GM18951 (cell line): Measurements from ENCODE around the gene ARHGAP15.

Source experiments
- POLR2A ChIP-seq: IDR thresholded peaks from 4 replicates; pipeline ENCODE4 v1.6.1; 2011; ENCODE audit warnings: mild to moderate bottlenecking; ENCODE audit not compliant: insufficient read length, insufficient read depth; ENCODE audit errors: extremely low read depth
- in situ Hi-C: fragments of 300-500 bp; cut with MboI; formaldehyde crosslinking; loops from one replicate; pipeline ENCODE4 v1.12.0; 2022; ENCODE audit warnings: low sequenced_read_pairs, mixed read lengths, inconsistent platforms; ENCODE audit not compliant: unreplicated experiment

Gene ARHGAP15

DNA sequence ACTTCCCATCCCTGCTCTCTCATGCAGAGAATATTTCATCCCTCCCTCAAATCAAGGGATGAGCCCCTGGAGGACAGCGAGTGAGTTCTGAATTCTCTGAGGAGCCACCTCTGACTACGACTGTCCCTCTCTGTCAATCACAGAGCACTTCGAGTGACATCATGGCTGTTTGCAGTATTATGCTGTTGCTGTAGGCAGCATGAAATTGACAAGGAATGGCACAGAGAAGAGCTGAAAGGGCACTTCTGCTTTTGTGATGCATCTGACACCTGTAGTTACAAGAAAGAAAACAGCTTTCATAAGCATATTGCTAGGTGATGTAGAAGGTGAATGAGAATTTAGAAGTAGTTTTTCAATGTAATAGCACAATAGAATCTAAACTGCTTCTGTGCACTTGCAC lies 166.9 kb downstream of the ARHGAP15 start:
- no peak for TF ChIP-seq POLR2A
- in situ Hi-C loops = no loop called here

GRCh38 chr2:143297182-143297581 lies 168.0 kb downstream of the ARHGAP15 start:
- in situ Hi-C loops = no loop called here
- no peak for TF ChIP-seq POLR2A

DNA sequence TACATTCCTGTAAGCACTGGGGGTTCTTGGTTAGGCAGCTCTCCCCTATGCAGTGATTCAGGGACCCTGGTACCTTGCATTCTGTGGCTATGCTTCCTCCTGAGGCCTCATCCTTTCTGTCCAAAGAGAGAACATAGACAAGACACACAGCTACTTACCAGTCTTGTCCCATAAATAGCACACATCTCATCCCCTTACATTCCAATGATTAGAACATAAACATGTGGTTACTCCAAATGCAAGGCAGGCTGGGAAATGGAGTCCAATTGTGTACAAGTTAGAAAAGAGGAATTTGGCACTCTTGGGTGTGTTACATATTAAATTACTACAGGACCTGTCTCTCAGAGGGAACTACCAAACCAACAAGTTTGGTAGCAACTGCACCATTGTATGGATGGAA lies 171.3 kb downstream of the ARHGAP15 start:
- TF ChIP-seq POLR2A = no peak
- in situ Hi-C loops = no loop called here

GRCh38 chr2:143311426-143311825 lies 182.2 kb downstream of the ARHGAP15 start:
- in situ Hi-C loops = no loop called here
- TF ChIP-seq POLR2A = no peak

DNA sequence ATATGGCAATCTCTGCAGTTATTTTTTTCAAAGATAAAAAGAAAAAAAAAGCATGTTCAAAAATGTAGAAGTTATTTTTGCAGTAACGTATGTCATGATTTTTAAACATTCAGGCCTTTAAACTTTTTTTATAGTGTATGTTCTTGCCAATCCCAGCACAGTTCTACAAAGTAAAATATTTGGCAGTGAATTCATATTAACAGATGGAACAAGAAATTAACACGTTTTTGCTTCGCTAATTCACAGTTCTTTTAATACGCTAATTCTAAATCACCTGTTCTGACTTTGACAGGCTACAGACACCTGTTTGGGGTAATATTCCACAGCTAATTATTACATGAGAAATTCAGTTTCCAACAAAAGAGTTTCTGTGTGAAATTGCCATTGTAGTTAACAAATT lies 183.2 kb downstream of the ARHGAP15 start:
- in situ Hi-C loops = no loop called here
- no peak for TF ChIP-seq POLR2A

- in situ Hi-C loops = no loop called here
- TF ChIP-seq POLR2A = no peak
These were observed 184.6 kb downstream of the ARHGAP15 start for GRCh38 chr2:143313861-143314260.

- in situ Hi-C loops = no loop called here
- TF ChIP-seq POLR2A = no peak
These were observed 192.8 kb downstream of the ARHGAP15 start for GRCh38 chr2:143321994-143322393.

- in situ Hi-C loops = no loop called here
- no peak for TF ChIP-seq POLR2A
These were observed 200.1 kb downstream of the ARHGAP15 start for GRCh38 chr2:143329288-143329687.

GRCh38 chr2:143333168-143333791 lies 204.1 kb downstream of the ARHGAP15 start:
- no peak for TF ChIP-seq POLR2A
- in situ Hi-C loops = no loop called here

DNA sequence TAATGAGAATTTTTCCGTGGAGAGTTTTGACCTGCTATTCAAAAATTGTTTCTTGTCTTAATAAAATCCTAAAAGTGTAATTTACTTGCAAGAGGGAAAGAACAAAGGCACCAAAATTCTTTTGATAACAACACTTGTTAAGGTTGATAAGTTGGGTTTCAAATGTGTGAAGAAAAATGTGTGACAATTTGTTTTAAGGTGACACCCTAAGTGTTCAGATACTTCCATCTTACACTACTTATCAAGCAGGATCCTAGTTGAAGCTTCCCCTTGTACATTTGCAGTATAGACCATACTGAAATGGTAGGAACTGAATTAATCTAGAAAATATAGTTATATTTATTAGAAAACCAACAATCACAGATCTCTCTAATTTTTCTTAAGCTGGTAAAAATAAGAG lies 204.6 kb downstream of the ARHGAP15 start:
- in situ Hi-C loops = no loop called here

DNA sequence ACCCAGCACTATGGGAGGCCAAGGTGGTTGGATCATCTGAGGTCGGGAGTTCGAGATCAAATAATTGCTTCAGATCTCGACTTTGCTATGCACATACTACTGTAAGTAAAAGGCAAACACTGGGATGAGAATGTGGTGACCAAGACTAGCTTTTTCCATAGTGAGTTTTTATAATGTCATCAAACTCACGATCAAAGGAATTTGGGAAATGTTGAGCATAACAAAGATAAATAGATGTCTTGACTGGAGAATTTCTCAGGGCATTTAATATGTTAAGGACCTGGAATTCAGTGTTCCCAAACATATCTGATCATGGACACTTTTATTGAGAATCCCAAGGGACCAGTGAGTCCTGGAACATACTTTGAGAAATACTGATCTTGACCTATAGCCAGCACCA lies 205.6 kb downstream of the ARHGAP15 start:
- in situ Hi-C loops = no loop called here
- TF ChIP-seq POLR2A = no peak

More for the DNA sequence above, 204.6 kb downstream of the ARHGAP15 start:
- no peak for TF ChIP-seq POLR2A

DNA sequence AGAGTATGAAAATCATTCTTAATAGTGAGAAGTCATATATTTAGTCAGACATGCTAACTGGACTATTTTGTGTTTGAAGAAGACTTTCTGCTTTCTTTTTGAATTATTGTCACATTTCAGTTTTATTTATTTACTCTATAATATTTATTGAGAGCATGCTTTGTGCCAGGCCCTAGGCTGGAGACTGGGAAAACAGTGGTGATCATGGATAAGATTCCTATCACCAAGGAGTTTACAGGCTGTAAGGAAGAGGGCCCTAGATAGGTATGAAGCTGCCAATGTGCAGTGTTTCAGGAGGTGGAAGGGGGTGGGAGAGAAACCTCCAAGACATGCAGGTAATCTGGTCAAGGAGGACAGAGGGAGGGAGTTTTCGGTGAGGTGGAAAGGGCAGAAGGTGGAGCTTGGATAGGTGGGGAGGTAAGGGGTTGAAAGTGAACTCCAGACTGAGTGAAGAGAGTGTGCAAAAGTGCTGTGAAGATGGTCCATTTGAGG lies 207.5 kb downstream of the ARHGAP15 start:
- no peak for TF ChIP-seq POLR2A
- in situ Hi-C loops = no loop called here

- TF ChIP-seq POLR2A = no peak
- in situ Hi-C loops = no loop called here
These were observed 212.3 kb downstream of the ARHGAP15 start for GRCh38 chr2:143341478-143341877.

DNA sequence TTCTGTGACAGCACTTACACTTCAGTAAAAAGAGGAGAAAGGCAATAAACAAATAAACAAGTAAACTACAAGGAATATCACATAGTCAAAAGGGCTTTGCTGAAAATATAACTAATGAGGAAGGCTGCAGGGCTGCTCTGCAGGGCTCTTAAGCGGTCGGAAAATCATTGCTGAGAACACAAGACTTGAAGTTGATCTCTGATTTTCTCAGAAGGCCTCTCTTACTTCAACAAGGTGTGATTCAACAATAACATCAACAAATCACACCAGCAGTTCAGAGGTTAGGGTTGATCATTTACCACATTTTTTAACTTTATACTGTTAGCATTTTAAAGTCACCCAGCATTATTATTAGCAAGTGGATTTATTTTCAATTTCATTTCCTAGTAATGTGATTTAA lies 215.6 kb downstream of the ARHGAP15 start:
- in situ Hi-C loops = no loop called here
- TF ChIP-seq POLR2A = no peak

GRCh38 chr2:143345887-143346787 lies 216.9 kb downstream of the ARHGAP15 start:
- in situ Hi-C loops = no loop called here
- TF ChIP-seq POLR2A = no peak
